NCI-H748 (cell line): ENCODE data around the gene ADPRS.

Experiments
- DNase-seq: peaks from one replicate; lab custom pipeline; 2025; ENCODE audit not compliant: unreplicated experiment; lab: John Stamatoyannopoulos, UW

ADPRS gene

DNA sequence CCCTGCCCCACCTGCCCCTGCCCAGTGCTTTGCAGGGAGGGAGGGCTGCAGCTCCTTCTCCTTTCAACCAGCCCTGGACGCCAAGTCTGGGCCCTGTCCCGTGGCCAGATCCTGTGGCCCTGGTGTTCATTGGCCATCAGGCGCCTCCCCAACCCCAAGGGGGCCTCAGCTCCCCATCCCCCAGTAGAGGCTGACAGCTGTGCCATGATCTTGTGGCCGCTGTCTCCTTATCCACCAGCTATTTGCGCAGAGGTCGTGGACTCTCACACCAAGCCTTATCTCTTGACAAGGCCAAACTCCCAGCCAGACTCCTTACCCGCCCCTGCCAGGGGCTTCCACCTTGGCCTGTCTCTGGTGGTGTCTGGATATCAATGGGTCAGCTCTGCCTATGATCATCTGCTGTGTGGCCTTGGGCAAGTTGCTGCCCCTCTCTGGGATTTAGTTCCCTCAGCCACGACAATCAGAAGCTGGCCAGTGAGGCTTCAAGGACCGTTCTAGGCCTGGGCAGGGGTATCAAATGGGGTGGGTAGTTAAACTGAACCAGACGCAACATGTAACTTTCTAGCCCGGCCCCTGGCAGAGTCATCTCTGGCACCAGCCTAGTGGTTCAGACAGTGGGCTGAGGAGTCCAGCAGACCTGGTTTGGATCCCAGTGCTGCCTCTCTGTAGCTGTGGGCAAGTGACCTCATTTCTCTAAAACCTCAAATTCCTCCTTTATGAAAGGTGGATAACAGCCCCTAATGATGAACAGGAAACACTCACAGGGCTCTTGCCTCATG is 39.6 kb downstream of the ADPRS start:
- no peak for DNase-seq

DNA sequence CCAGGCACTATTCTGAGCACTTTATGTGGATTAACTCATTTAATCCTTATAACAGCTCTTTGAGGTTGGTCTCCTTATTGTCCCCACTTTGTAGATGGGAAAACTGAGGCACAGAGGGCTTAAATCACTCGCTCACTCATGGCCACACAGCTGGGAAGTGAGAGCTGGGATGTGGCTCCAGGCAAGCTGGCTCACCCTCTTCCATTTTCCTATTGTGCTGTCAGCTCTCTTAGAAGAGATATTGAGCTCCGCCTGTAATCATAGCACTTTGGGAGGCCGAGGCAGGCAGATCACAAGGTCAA is 40.2 kb downstream of the ADPRS start:
- no peak for DNase-seq

DNA sequence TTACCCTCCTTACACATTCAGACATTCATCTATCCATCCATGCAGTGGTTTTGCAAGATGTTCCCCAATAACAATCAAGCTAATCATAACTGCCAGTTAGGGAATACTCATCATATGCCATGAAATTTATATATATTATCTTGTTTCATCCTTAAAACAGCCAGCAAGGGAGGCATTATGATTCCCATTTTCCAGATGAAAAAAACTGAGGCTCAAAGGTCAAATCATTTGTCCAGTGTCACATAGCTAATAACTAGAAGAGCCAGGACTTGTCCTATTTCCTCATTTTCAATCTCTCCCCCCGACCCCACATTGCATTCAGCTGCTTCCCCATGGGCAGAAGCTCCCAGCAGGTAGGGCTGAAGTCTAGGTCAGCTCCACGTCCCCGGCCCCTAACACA is 43.3 kb downstream of the ADPRS start:
- no peak for DNase-seq

DNA sequence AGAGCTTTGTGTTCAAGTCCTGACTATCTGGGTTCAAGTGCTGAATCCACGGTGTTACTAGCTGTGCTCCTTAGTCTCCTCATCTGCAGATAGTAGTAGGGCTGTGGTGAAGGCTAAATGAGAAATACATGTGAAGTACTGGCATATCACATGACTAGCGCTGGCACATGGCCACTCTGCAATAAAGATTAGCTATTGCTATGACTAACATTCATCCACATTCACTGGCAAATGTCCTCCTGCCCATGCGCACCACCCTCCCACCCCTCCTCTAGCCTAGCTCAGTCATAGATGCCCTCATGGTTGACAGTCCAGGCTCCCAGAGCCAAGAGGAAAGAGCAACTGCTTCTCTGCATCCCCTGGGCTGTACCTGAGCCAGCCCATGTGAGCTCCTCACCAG is 44.8 kb downstream of the ADPRS start:
- no peak for DNase-seq

DNA sequence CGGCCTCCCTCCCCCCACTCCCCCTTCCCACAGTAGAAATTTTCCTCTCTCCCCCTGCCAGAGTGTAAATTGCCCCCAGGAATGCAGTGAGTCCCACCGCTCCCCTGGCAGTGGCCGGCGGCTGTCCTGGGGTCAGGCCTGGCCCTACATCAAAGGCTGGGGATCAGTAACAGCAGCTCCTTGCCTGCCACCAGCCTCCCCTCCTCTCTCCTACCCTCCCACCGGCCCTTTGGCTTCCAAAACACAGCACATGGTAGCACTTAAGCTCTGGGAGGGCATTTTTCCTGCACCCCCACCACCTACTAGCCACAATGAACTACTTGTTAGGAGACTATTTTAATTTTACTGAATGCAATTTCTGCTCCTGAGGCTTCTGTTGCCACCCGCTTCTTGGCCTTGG is 45.3 kb downstream of the ADPRS start:
- DNase-seq = no peak

DNA sequence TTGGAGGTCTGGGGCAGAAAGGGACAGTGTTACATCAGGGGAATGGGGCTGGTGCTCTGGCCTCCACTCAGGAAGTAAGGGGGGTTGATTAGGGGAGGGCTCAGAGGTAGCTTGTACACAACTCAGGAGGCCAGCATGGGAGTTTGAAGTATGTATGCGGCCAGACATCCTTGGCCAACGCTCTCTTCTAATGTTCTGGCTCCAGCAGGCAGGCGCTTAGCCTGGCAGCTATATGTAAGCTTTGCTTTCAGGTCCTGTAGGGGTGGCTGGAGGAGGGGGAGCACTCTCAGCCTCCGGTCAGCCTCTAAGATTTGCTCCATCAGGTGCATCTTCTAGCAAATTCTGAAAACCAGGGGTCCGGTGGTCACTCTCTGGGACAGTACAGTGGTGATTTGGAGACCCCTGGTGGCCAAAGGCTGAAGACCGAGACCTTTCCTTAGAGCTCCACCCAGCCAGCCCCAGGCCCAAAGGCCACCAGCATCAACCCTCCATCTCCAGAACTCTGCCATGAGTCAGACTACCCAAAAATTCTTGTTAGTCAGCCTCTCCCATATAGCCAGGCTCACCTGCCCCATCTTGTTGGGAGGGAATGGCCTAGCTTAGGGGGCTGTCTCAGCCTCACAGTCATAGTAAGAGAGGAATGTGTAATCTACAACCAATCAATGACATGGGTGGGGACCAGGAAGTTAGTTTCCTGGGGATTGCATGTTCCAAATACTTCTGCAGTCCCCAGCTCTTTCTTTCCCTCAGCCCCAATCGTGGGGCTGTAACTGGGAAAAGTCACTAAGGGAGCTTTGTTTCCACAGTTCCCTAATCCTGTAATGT is 46.0 kb downstream of the ADPRS start:
- DNase-seq = peak; percentile 27

DNA sequence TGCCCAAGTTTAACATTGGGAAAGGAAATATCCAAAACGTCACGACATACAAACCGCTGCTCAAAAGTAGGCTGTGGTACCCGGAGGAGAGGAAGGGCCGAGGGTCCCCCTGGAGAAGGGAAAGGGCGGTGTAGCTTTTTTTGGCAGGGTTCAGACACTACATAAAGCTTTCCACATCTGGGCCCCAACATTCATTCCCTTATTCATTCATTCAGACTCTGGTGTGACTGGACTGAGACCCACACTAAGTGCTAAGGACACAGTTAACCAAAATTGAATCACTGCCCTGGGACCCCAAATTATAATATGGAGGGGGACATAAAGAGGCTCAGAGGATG is 46.6 kb downstream of the ADPRS start:
- DNase-seq = no peak

DNA sequence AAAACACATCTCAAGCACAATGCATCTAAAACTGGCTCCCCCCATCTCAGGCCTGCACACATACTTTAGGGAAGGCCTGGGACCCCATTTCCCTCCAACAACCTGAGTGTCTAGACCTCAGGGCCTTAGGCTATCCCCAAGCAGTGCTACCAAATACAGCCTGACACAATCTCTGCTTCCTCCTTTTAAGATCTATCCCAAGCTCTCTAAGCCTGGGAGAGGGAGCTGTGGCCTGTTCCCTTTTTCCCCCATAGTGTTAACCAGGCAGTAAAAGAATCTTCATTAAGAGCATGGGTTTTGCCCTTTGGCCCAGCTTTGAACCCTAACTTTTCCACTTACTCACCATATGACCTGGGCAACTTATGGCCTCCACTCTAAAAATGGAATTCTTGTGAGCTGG is 47.1 kb downstream of the ADPRS start:
- DNase-seq = no peak

DNA sequence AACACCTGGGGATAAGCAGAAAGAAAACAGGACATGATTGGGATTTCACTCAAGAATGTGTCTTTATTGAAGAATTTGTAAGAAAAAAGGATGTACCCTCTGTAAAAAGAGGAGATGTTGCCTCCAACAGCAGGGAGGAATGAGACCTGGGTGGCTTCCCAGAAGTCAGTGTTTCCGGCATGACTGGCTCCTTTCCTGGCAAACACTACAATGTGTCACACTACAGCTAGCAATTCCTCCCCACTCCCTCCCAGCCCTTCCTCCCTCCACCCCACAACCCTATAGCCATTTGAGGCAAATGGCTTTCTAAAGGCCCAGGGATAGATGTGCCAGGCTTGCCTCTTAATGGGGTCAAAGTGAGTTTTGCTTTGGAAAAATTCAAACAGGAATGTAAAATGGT is 47.8 kb downstream of the ADPRS start:
- no peak for DNase-seq

DNA sequence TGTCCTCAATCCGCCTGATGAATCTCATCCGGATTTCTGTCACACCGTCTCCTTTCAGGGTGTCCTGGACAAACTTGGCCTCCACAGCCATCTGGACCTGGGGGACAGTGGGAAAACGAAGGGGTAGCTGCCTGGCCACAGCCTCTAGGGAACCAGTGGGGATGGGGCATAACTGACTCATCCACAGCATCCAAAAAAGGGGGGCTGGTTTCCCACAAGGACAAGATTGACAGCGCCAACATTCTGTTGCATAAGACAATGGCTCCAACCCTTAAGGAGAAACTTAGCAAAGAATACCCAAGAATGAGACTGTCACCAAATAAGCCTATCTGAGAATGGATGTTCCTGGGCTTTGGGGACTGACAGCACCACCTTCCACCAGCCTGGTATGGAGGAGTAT is 48.5 kb downstream of the ADPRS start:
- no peak for DNase-seq

DNA sequence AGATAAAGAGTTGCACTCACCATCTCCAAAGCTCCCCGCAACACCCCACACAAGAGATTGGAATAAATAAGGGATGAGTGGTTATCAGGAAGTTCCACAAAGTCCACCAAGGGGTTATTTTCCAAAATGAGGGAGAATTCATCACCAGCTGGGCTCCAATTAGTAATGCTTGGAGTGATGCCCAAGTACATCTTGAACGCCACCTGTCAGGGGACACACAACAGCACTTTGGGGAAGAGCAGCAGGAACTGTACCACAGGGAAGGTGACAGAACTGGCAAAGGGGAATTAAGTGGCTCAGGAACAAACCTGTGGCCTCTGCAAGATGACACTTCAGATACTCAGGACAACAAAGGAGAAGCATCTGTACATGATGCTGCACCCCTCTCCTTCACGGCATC is 49.1 kb downstream of the ADPRS start:
- no peak for DNase-seq

DNA sequence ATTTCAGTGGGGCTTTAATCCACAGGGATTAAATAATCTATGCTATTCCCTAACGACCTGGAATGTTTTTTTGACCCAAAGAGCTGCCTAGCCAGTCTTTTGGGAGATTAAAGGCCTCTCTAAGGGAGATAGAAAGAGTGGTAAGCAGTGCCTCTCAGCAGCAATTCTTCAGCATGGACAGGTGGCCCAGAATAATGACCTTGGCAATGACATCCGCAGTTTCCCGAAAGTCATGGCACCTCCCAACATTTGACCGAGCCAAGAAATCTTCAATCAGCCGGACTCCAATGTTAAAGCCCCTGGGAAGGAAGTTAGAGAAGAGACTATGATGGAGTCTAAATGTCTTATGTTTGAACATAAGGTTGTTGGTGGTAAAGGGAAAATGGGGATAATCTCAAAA is 50.8 kb downstream of the ADPRS start:
- no peak for DNase-seq

DNA sequence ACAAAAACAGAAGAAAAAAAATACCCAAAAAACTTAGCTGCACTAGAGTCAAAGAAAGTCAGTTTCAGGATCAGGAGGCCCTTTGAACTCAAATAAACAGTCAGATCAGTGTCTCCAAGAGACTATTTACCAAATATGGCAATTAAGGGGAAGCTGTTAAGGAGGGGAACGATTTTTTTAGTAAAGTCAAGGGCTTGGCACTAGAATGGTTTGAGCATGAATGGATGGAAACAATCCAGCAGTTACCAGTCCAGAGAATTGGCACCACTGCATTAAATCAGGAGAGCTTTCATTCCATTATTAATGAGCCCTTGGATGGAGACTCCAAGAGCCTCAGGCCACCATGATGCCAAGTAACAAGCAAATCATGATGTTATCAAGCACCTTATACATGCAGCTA is 53.4 kb downstream of the ADPRS start:
- no peak for DNase-seq

DNA sequence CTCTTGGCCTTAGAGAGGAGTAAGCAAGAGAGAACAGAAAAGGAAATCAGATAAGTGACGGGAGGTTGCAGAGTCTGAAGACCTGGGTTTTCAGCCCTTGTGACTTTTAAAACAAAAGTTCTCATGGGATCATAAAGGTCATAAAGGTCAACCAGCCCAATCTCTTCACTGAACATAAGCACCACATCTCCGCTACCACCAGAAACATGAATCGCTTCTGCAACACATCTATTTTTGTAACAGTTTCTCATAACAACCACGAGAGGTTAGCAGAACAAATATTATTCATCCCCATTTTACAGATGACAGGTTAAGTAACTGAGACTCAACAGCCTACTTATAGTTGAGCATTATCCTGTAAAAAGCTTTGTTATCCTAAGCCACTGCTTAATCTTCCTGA is 54.7 kb downstream of the ADPRS start:
- DNase-seq = no peak
